GM19452 (cell line): ENCODE measurements around the gene KIF3C.

Experiments used
- ATAC-seq: cut with Tn5 transposase; IDR thresholded peaks from one replicate; pipeline ENCODE4 v1.9.1; 2021; ENCODE audit not compliant: unreplicated experiment

KIF3C gene

DNA sequence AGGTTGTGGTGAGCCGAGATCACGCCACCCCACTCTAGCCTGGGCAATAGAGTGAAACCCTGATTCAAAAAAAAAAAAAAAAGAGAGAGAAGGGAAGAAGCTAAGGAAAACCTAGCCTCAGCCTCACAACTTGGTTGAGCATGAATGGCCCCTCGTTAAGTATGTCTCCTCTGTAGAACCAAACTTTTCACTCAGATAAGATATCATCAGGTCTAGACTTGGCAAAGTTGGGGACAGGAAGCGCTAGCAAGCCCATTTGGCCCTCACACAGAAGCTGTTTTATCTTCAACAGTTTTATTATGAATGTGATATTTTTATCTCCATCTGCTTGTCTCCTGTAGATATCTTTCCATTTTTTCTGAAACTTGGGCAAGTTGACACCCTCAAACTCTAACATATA lies 100.5 kb downstream of the KIF3C start:
- ATAC-seq = no peak

DNA sequence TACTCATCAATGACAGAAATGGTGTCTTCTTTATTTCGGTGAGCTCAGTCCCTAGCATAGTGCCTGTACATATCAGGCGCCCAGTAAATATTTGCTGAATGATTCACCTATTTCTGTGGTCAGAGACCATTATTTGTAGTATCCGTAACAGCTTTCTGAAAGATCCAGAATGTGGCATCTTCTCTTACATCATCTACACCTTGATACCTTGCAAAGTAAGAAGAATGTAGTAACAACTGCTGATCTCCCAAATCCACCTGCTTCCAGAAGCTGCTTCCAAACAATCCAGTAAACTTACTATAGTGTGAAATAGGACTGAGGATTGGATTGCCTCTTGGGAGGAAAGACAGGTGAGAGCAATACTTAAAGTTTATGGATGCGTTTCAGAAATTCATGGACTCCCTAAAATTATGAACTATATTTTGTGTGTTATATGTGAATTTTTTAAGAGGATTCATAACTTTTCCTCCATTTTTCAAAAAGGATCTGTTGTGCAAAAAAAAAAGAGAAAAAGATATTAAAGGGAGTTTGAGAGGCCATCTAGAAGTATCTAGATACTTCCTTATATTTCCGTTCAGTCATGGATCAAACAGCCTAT lies 103.1 kb downstream of the KIF3C start:
- ATAC-seq = no peak

DNA sequence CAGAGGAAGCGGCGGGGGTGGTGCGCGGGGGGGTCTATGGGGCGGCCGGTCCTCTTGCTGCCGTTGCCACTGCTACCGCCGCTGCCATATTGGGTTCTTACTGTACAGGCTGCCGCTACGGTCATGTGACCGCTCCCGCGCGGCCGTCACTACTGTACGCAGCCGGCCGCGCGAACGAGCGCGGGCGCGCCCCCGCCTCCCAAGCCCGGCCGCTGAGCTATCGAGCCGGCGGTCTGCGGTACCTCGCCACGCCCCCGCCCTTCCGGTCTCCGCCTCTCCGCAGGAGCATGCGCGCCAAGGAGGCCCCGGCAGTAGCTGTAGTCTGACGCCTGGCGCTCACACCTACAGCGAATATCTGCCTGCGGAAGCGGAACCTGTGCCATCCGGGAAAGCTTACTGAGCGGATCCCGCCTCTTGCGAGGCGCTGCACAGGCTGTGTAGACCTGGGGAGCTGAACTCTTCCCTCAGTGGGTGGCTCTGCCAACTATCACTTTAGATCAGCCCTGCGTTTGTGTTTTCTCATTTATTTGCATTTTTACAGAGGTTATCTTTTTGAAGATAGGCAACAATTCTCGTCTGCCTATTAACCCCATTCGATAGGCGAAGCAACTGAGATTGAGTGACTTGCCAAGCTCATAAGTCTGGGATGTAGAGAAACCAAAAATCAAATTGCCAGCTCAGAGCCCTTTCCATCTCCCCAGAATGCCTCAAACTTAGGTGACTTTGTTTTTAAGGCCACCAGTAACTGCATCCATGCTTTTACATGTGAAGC lies 103.8 kb downstream of the KIF3C start, which contains the start of gene ASXL2:
TSS of gene ASXL2 (minus strand) at position 127 of the 772 bp plus-strand sequence. CDS start 265 bp downstream, outside the sequence.
- ATAC-seq = peak; percentile 90

DNA sequence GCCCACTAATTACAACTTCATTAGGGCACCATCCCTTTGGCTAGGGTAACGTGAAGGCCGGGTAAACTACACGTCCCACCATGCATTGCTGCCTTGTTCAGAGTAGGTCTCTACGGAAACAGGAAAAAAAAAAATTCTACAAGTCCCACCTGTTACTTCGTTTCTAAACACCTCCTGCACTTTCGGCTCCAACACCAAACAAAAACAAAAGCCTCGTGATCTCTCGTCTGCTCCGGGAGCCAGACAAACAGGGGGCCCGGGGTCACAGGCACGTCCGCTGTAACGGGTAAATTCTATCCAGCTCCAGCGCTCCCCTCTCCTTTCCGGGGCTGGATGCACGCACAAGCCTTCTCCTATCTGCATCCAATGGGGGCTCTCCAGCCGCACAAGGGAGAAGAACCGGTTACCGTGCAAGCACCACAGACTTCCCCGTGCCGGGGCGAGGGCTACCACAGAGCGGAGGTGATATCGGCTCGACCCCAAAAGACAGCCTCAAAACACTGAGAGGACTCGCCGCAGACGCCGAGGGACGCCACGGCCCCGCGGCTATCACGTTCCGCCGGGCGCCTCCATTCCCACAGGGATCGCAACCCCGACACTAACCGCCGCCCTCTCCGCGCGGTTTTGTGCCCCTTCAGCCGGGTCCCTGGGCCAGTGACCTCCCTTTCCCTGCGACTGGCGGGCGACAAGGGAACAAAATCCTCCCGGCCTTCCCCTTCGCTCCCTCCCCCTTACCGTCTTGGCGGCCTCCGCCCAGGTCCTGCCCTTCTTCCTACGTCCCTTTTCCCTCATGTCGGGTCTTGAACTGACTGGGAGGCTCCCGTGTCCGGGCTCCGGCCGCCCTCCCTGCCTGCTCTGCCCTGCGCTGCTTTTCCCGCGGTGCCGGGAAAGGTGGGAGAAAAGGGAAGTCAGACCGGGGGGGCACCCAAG lies 104.6 kb downstream of the KIF3C start:
- ATAC-seq = peak; percentile 53
